ENCODE results near the gene CFAP141.

The CFAP141 gene

GRCh38 chr1:154151311-154151710 lies 54.8 kb downstream of the CFAP141 start:
- H3K9me3 ChIP-seq: no peaks in the 10 kb centered on the region
- H3K27ac ChIP-seq: peak overlapping the region in 1 of 2 donors; percentile 35
- intact Hi-C loops (cut with DNase I; ENCODE audit: low total_unique reads): no loop called here
- H3K27me3 ChIP-seq: no peaks in the 10 kb centered on the region
- no peak overlapping the region for H3K4me3 ChIP-seq
- no peak for DNase-seq
- peaks cover 0 to 15% (median 0%) of the 10 kb centered on the region in 3 donors for H3K36me3 ChIP-seq
- TF ChIP-seq, protein P1, sequence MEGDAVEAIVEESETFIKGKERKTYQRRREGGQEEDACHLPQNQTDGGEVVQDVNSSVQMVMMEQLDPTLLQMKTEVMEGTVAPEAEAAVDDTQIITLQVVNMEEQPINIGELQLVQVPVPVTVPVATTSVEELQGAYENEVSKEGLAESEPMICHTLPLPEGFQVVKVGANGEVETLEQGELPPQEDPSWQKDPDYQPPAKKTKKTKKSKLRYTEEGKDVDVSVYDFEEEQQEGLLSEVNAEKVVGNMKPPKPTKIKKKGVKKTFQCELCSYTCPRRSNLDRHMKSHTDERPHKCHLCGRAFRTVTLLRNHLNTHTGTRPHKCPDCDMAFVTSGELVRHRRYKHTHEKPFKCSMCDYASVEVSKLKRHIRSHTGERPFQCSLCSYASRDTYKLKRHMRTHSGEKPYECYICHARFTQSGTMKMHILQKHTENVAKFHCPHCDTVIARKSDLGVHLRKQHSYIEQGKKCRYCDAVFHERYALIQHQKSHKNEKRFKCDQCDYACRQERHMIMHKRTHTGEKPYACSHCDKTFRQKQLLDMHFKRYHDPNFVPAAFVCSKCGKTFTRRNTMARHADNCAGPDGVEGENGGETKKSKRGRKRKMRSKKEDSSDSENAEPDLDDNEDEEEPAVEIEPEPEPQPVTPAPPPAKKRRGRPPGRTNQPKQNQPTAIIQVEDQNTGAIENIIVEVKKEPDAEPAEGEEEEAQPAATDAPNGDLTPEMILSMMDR (IDR thresholded peaks at IDR 0.05): no peak
- peaks cover 0 to 39% (median 11%) of the 10 kb centered on the region in 4 donors for H3K4me1 ChIP-seq
